IMR-90 (cell line): ENCODE measurements around the gene MRPL49.

Source experiments
- CEBPB ChIP-seq: IDR thresholded peaks from 2 replicates; pipeline ENCODE4 v1.6.1; 2012; ENCODE audit warnings: low read depth, low read length, improper control_type of control experiment
- CHD1 ChIP-seq: IDR thresholded peaks from 2 replicates; pipeline ENCODE4 v1.6.1; 2012; ENCODE audit warnings: low read depth, low read length, improper control_type of control experiment
- MXI1 ChIP-seq: IDR thresholded peaks from 2 replicates; pipeline ENCODE4 v1.6.1; 2012; ENCODE audit warnings: low read depth, mild to moderate bottlenecking, low read length, moderate library complexity, borderline replicate concordance
- NFE2L2 ChIP-seq: fragments of 150-350 bp; IDR thresholded peaks from 2 replicates; pipeline ENCODE4 v1.6.1; 2016; ENCODE audit warnings: low read depth, mild to moderate bottlenecking, low read length
- POLR2A ChIP-seq: IDR thresholded peaks from 2 replicates; pipeline ENCODE4 v1.6.1; 2012; ENCODE audit warnings: mild to moderate bottlenecking, low read depth, low read length
- RAD21 ChIP-seq: IDR thresholded peaks from 2 replicates; pipeline ENCODE4 v1.6.1; 2012; ENCODE audit warnings: low read length, improper control_type of control experiment
- SMC3 ChIP-seq: fragments of 150-350 bp; IDR thresholded peaks from 2 replicates; pipeline ENCODE4 v1.6.1; 2016; ENCODE audit warnings: low read depth, mild to moderate bottlenecking, antibody characterized with exemption, low read length, moderate library complexity
- TF ChIP-seq, protein P1 (sequence below): conservative IDR thresholded peaks from 2 replicates; pipeline ENCODE4 v1.5.1; 2012; ENCODE audit warnings: mild to moderate bottlenecking, low read depth, low read length, improper control_type of control experiment
- TF ChIP-seq, protein P2 (sequence below): fragments of 150-350 bp; IDR thresholded peaks from 2 replicates; pipeline ENCODE4 v1.6.1; 2016; ENCODE audit warnings: low read depth, mild to moderate bottlenecking, low read length, moderate library complexity, borderline replicate concordance

DNA sequence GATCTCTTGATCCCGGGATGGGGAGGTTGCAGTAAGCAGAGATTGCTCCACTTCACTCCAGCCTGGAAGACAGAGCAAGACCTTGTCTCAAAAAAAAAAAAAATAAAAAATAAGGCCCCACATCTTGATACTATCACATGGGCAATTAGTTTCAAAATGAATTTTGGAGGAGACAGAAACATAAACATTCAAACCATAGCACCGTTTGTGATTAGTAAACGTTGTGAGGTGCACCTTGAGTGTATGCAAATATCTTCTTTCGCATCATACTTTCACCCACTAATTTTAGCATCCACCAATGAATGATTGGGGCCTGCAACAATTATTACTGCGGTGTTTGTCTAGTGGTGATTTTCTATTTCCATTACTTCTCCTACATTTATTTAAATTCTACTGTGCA lies 36.9 kb downstream of the MRPL49 start:
- TF ChIP-seq, protein P1, sequence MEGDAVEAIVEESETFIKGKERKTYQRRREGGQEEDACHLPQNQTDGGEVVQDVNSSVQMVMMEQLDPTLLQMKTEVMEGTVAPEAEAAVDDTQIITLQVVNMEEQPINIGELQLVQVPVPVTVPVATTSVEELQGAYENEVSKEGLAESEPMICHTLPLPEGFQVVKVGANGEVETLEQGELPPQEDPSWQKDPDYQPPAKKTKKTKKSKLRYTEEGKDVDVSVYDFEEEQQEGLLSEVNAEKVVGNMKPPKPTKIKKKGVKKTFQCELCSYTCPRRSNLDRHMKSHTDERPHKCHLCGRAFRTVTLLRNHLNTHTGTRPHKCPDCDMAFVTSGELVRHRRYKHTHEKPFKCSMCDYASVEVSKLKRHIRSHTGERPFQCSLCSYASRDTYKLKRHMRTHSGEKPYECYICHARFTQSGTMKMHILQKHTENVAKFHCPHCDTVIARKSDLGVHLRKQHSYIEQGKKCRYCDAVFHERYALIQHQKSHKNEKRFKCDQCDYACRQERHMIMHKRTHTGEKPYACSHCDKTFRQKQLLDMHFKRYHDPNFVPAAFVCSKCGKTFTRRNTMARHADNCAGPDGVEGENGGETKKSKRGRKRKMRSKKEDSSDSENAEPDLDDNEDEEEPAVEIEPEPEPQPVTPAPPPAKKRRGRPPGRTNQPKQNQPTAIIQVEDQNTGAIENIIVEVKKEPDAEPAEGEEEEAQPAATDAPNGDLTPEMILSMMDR = no peak
- TF ChIP-seq MXI1 = no peak
- TF ChIP-seq CHD1 = no peak
- no peak for TF ChIP-seq SMC3
- TF ChIP-seq RAD21 = no peak
- TF ChIP-seq, protein P2, sequence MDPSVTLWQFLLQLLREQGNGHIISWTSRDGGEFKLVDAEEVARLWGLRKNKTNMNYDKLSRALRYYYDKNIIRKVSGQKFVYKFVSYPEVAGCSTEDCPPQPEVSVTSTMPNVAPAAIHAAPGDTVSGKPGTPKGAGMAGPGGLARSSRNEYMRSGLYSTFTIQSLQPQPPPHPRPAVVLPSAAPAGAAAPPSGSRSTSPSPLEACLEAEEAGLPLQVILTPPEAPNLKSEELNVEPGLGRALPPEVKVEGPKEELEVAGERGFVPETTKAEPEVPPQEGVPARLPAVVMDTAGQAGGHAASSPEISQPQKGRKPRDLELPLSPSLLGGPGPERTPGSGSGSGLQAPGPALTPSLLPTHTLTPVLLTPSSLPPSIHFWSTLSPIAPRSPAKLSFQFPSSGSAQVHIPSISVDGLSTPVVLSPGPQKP = no peak
- no peak for TF ChIP-seq POLR2A
- no peak for TF ChIP-seq NFE2L2
- no peak for TF ChIP-seq CEBPB
